HL-60/S4 treated with retinoic acid at 250 ng/mL for 4 days and 3 days (cell line): Measurements from ENCODE around the gene AKT1S1.
"Not testable (repeated sequence)": the region's sequence is repeated elsewhere in the genome, so short reads cannot be mapped to it uniquely, and the experiment has no call there.

ENCODE experiments used
- in situ Hi-C: fragments of 300-500 bp; cut with MboI; formaldehyde crosslinking; loops from 2 replicates; pipeline ENCODE4 v1.7.0; 2022; ENCODE audit warnings: low sequenced_read_pairs

Gene AKT1S1

GRCh38 chr19:49839713-49840112 is 37.4 kb downstream of the AKT1S1 start:
- in situ Hi-C loops = no loop called here

- in situ Hi-C loops = no loop called here
Measured at GRCh38 chr19:49838885-49839588, 38.1 kb downstream of the AKT1S1 start.

GRCh38 chr19:49837425-49837824 is 39.7 kb downstream of the AKT1S1 start:
- in situ Hi-C loops = no loop called here

GRCh38 chr19:49837009-49837310 is 40.2 kb downstream of the AKT1S1 start:
- in situ Hi-C loops = no loop called here

- in situ Hi-C loops = no loop called here
Measured at GRCh38 chr19:49836176-49837008, 40.8 kb downstream of the AKT1S1 start.

GRCh38 chr19:49835562-49835961 is 41.6 kb downstream of the AKT1S1 start:
- in situ Hi-C loops = no loop called here

GRCh38 chr19:49833599-49833998 is 43.6 kb downstream of the AKT1S1 start:
- in situ Hi-C loops = no loop called here

- in situ Hi-C loops = no loop called here
Measured at GRCh38 chr19:49832556-49832955, 44.6 kb downstream of the AKT1S1 start.

GRCh38 chr19:49831592-49831991 is 45.6 kb downstream of the AKT1S1 start:
- in situ Hi-C loops = no loop called here

- in situ Hi-C loops = no loop called here
Measured at GRCh38 chr19:49830766-49831165, 46.4 kb downstream of the AKT1S1 start.

- in situ Hi-C loops = no loop called here
Measured at GRCh38 chr19:49829721-49830120, 47.4 kb downstream of the AKT1S1 start.

GRCh38 chr19:49829200-49829599 is 48.0 kb downstream of the AKT1S1 start:
- in situ Hi-C loops = no loop called here

- in situ Hi-C loops = no loop called here
Measured at GRCh38 chr19:49827034-49827433, 50.1 kb downstream of the AKT1S1 start.

- in situ Hi-C loops = no loop called here
Measured at GRCh38 chr19:49824662-49825061, 52.5 kb downstream of the AKT1S1 start.

- in situ Hi-C loops = no loop called here
Measured at GRCh38 chr19:49823472-49823871, 53.7 kb downstream of the AKT1S1 start.

- in situ Hi-C loops = no loop called here
Measured at GRCh38 chr19:49820125-49820524, 57.0 kb downstream of the AKT1S1 start.

- in situ Hi-C loops = not testable (repeated sequence)
Measured at GRCh38 chr19:49819452-49820115, 57.6 kb downstream of the AKT1S1 start.
